SH-SY5Y (cell line): Measurements from ENCODE around the gene SLC7A14.

Source experiments
- GATA2 ChIP-seq: IDR thresholded peaks from 2 replicates; pipeline ENCODE4 v1.6.1; 2011; ENCODE audit warnings: mild to moderate bottlenecking, low read depth, low read length
- GATA3 ChIP-seq: IDR thresholded peaks from 2 replicates; pipeline ENCODE4 v1.6.1; 2011; ENCODE audit warnings: low read depth, mild to moderate bottlenecking, low read length, moderate library complexity

SLC7A14 gene

DNA sequence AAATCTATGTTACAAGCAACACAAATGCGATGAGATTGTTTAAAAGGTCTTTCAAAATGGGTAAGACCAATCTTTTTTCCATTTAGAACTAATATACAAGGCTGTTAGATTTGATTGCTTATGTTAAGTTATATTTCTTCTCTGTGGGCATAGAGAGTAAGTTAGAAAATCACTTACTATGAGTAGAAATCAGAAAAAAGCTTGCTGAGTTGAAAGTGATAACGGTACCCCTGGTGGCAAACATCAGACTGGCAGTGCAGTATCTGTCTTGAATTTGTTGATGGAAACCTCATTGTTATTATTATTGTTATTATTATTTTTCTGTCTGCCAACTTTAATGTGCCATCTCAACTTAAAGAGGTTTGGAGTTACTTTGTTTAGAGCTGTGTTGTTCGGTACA lies 154.8 kb downstream of the SLC7A14 start:
- TF ChIP-seq GATA3 = no peak
- TF ChIP-seq GATA2 = no peak

- TF ChIP-seq GATA3 (no peak), GATA2 (no peak)
These were observed 156.8 kb downstream of the SLC7A14 start for GRCh38 chr3:170429050-170429449.

GRCh38 chr3:170428095-170428494 lies 157.8 kb downstream of the SLC7A14 start:
- TF ChIP-seq GATA3 = no peak
- TF ChIP-seq GATA2 = no peak

- TF ChIP-seq GATA3 (no peak), GATA2 (peak; percentile 61)
These were observed 159.6 kb downstream of the SLC7A14 start for GRCh38 chr3:170426240-170426797.

- TF ChIP-seq GATA3 (no peak), GATA2 (no peak)
These were observed 160.2 kb downstream of the SLC7A14 start for GRCh38 chr3:170425491-170426239.

- TF ChIP-seq GATA3 = no peak
- no peak for TF ChIP-seq GATA2
These were observed 161.0 kb downstream of the SLC7A14 start for GRCh38 chr3:170424879-170425278.

DNA sequence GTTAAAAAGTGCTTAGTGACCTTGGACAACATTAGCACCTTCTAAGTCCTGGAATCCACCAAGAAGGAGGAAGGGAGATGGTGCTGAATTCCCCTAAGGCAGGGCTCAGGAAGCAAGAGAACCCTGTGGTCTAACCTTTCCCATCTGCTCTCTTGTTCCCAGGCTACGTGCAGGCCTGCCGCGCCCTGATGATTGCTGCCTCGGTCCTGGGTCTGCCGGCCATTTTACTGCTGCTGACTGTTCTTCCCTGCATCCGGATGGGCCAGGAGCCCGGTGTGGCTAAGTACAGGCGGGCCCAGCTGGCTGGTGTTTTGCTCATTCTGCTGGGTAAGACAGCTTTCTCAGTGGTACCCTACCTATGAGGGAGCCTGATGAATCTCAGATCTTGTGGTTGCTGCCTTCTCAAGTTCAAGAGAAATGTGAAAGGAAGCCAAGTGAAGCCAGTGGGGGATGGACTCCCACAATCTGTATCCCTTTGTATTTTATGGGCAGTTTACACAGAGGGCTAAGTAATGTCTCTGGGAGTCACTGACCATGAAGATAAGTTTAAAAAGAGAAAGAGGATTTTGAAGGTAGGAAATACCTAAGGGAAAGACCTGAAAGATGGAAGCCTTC lies 162.8 kb downstream of the SLC7A14 start:
- no peak for TF ChIP-seq GATA2
- no peak for TF ChIP-seq GATA3

DNA sequence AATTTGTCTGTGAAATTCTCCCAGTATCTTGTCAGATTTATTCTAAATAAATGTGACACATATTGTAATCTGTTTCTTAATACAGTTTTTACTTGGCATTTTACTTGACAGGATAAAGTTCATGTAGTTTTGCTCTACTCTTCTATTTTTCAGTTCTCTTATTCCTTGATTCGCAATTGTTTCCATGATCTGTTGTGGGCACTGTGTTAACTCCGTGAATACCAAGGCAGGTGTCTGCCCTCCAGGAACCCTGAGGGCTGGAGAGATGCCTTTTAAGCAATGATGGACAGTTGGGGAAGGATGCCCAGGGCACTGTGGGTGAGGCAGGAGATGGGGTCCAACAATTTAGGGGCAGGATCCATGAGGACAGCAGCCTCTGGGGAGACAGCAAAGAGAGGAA lies 164.1 kb downstream of the SLC7A14 start:
- TF ChIP-seq GATA2 (no peak), GATA3 (no peak)

GRCh38 chr3:170421111-170421641 lies 164.7 kb downstream of the SLC7A14 start:
- no peak for TF ChIP-seq GATA2
- no peak for TF ChIP-seq GATA3

DNA sequence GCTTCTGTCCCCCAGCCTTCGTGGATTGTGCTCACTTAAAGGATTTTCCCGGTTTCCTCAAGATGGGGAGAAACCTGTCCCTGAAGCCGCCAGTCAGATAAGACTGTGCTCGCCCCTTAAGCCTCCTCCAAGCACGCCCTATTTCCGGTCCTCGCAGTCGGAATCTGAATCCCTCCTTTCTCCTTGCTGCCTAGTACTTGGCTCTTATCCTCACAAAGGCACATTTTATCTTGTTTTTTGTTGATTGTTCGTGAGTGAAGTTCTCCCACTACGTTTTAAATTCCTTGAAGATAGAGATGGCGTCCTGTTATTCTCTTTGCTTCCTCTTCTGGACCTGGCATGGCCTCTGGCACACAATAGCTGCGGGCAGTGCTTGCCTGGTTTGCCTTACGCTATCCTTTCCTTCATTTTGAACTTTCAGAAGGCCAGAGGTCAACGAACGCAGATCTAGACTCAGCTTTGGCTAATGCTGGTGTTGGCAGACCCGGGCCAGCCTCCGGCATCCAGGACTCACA lies 165.5 kb downstream of the SLC7A14 start:
- TF ChIP-seq GATA2 (no peak), GATA3 (no peak)

DNA sequence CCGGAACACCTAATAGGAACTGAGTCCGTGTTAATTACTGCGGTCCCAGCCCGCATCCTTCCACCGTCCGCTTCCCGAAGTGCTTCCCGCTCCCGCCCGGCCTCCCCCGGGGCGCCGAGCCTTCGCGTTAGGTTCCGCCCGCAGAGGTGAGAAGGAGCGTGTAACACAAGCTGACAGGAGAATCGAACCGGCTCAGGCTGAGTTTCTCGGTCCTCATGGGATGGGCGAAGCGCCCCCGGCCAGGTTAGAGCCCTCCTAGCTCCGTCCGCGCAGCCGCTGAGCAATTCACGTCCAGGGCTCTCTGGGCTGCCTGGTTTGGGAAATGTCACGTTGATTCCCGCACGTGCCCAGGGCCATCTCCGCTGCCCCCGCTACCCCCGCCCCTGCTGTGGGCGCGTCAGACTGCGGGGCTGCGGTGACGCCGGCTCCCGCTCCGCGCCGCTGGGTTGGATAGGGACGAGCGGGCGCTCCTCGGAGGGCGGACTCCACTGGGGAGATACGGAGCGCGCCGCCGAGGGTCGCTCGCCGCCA lies 166.3 kb downstream of the SLC7A14 start:
- no peak for TF ChIP-seq GATA3
- no peak for TF ChIP-seq GATA2

DNA sequence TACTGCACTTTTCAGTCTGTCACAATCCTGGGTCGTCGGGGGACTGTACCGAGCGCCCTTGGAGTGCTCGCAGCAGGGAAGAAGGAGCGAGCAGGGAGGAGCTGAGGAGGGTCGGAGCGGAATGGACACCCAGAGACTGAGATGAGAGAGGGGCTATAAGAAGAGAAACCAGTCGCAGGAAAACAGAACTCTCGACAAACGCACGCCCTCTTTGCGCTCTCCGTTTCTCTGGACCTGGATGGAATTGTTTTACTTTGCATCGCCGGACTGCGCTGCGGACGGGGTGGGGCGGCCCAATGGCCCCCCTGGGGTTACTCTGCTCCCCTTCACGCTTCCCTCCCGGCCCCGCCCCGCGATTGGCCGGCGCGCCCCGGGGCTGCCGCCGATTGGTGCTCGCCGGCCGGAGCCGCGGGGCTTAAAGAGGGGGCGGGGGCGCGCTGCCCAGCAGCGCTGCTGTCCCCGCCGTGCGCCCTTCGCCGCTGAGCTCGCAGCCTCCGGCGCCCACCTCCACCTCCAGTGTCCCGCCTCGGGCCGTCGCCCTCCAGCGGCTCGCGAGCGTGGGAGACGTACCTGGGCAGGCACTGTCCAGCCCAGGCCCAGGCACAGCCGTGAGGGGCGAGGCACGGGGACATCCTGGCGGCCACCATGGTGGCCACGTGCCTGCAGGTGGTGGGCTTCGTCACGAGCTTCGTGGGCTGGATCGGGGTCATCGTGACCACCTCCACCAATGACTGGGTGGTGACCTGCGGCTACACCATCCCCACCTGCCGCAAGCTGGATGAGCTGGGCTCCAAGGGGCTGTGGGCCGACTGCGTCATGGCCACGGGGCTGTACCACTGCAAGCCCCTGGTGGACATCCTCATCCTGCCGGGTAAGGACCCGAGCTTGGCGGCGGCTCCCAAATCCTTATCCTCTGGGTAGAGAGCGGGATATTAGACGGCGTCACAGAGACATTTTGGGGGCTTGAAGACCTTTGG lies 167.2 kb downstream of the SLC7A14 start, which contains the start of gene CLDN11:
Gene CLDN11 (plus strand): TSS at position 447 of the 977 bp plus-strand sequence. CDS start 199 bp downstream, at position 646.
- TF ChIP-seq GATA2 (no peak), GATA3 (no peak)

DNA sequence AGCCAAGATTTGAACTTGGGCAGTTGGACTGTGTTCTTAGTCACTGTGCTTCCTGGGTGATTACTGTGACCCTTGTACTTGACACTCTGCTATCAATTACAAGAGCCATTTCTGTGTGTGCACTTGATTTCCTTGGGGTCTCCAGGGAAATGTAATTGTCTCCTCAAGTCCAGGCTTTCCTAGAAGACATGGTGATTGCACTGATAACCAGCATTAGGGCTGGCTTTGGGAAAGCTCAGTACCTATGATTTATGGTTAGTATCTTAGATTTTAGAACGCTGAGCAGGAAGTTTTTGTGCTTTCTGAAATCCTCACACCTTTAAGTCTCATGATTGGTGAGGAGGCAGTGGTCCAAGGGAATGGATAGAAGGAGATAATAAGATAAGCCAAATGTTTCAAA lies 168.8 kb downstream of the SLC7A14 start:
- TF ChIP-seq GATA3 (no peak), GATA2 (no peak)

DNA sequence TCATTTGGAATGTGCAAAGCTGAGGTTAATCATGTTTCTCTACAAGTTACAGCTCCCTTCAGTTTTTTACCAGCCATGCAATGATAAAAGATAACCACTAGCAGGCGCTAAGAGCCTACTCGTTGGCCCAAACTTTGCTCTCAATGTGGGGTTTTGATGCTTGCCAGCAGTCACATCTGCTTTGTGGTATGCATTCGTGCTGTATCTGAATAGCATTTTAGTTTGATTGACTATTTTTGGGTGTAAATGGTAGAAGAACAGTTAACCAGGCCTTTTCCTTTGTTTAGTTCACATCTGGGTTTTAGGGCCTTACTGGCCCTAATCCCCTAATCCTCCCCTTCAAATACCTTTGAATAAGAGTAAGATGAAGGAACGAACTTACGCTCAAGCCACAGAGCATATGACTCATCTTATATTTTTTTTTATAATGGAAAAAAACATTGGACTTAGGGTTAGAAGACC lies 171.6 kb downstream of the SLC7A14 start:
- TF ChIP-seq GATA2 (no peak), GATA3 (no peak)
